HepG2 (cell line): ENCODE results near the gene RNF126.

Experiments
- CEBPZ ChIP-seq: IDR thresholded peaks from 2 replicates; pipeline ENCODE4 v1.6.1; 2012; ENCODE audit warnings: low read length, improper control_type of control experiment
- DNMT1 ChIP-seq: sonication (generic); formaldehyde crosslinking; IDR thresholded peaks from 2 replicates; pipeline ENCODE4 v1.5.1; 2020; ENCODE audit warnings: mild to moderate bottlenecking, missing genetic modification reagents
- GABPB1 ChIP-seq: IDR thresholded peaks from 2 replicates; pipeline ENCODE4 v1.6.1; 2016; ENCODE audit warnings: mild to moderate bottlenecking, missing genetic modification reagents, moderate library complexity, missing compliant biosample characterization
- U2AF1 ChIP-seq: fragments of 200-400 bp; formaldehyde crosslinking; optimal IDR thresholded peaks from 2 replicates; pipeline ENCODE3; 2017; ENCODE audit warnings: mild to moderate bottlenecking, low read depth, low read length

GRCh38 chr19:670609-671075 lies 7.6 kb upstream of the RNF126 start:
- TF ChIP-seq DNMT1: no peak
- TF ChIP-seq CEBPZ: no peak
- TF ChIP-seq GABPB1: no peak
- no peak for TF ChIP-seq U2AF1
